Measurements from ENCODE around the gene ARHGEF10L. TPM values are rescaled to one million over a fixed set of nuclear protein-coding genes. Genes with fewer than 3 reads are reported as not detected.
"Not testable (repeated sequence)": the region's sequence is repeated elsewhere in the genome, so short reads cannot be mapped to it uniquely, and the experiment has no call there.

ARHGEF10L gene
- total RNA-seq, 1 donor from 2014 or later = 24.7 TPM

DNA sequence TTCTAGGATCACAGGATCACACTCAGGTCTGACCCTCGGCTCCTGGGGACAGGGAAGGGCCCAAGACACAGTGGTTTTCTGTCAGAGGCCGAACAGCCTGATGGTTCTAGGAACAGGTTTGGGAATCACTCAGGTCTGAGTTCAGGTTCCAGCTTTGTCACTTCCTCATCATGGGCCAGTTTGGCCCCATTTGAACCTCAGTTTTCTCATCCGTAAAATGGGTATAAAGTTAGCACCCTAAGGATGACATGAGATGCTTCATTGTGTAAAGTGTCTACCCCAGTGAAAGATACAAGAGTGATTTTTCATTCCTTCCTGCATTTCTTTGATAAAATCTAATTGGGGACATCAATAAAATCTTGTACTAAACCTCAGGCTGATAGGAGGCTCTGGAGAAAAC lies 204.4 kb downstream of the ARHGEF10L start:
- no peak for DNase-seq

DNA sequence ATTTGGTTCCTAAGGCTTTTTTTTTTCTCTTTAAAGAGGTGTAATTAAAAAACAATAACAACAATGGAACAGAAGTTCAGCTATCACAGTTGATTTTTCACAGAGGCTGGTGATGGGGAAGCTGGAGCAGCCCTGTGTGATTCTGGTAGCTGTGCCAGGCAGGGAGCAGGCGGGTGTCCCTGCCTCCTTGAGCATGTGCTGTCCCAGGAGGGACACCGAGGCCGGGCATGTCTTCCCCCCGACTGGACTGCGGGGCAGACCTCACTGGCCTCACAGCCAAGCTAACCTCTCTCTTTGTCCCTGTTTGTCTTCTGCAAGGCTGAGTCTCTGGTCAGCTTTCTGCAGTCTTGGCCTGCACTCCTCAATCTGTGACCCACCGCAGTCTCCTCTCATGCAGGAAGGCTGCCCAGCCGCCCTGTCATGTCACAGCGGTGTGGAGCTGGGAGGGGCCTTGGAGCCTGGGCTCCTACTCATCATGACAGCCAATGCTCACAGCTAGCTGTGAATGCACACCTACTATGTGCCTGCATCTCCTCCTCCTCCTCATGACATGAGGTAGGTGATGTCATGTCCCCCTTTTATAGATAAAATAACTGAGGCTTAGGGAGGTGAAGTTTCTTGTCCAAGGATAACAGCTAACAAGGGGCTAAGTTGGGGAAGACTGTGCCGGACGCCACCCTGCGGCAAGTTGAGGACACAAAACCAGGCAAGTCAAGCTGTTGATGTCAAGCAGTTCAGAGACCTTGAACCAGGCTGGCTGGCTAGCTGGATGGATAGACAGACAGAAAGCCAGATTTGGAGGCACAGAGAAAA lies 205.4 kb downstream of the ARHGEF10L start:
- no peak for DNase-seq

DNA sequence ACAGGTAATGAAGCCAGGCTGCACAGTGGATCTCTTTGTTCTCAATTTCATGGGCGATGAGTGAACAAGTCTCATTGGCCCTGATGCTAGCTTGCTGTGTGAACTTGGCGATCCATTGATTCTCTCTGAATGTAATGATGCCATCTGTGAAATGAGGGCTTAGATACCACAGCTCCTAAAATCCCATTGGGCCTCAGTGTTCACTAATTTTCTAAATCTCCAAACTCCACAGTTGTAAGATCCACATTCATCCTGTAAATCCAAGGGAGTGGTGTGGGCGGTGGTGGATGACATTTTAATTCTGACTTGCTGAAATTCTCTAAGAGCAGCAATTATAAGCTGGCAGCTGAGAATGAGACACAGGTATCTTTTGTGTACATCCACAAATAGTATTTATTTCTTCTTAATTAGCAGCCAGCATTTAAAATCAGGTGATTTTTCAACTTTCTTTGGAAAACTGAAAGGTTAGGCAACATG lies 206.0 kb downstream of the ARHGEF10L start:
- no peak for DNase-seq

DNA sequence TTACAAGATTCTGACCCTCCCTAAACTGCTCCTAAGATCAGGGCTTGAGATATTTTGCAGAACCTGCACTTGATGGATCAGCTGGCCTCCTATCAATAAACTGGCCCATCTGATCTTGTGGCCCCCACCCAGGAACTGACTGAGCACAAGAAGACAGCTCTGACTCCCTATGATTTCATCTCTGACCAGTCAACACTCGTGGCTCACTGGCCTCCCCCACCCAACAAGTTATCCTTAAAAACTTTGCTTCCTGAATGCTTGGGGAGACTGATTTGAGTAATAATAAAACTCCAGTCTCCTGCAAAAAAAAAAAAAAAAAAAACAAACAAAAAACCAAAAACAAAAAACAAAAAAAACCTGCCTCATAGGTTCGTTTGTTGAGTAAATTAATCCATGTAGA lies 206.8 kb downstream of the ARHGEF10L start:
- DNase-seq = not testable (repeated sequence)

DNA sequence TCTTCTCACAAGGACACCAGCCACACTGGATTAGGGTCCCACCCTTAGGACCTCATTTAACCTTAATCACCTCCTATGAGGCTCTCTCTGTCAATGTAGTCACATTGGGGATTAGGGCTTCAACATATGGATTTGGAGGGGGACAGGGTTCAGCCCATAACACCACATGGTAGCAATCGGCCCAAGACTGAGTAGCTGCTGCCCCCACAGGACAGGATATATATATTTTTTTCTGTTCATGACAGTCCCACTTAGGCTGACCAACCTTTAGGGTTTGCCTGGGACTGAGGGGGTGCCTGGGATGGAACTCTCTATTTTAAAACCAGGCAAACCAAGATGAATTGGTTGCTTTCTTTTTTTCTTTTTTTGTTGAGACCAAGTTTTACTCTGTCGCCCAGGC lies 207.4 kb downstream of the ARHGEF10L start:
- no peak for DNase-seq

Other genes with a start within 250 kb of the ARHGEF10L start
- gene PADI4, start 231.5 kb upstream of the ARHGEF10L start, total RNA-seq = 10.4 TPM
- gene PADI6, start 167.5 kb upstream of the ARHGEF10L start, total RNA-seq = not detected
- 38.5 TPM for gene RCC2, start 100.0 kb upstream of the ARHGEF10L start, total RNA-seq
- not detected for gene ACTL8, start 215.6 kb downstream of the ARHGEF10L start, total RNA-seq